Epithelial cell of proximal tubule (primary cell): ENCODE results near the gene COBL. TPM values are rescaled to one million over a fixed set of nuclear protein-coding genes. Genes with fewer than 3 reads are reported as not detected.

ENCODE experiments used
- DNase-seq: peaks from one replicate; pipeline ENCODE4 v3.0.0-alpha.2; 2011; ENCODE audit warnings: low read depth
- H3K4me3 ChIP-seq: 2 replicates; pipeline ENCODE4 v1.5.1; 2011; ENCODE audit warnings: low read depth, mild to moderate bottlenecking, low read length
- CTCF ChIP-seq: conservative IDR thresholded peaks from 2 replicates; pipeline ENCODE4 v1.5.1; 2012; ENCODE audit warnings: low read depth, mild to moderate bottlenecking, low read length
- total RNA-seq: library from RNA; depleted of rRNA; stranded (reverse); fragments of >200 nt; gene quantifications from 2 replicates; pipeline ENCODE4 v1.2.3, GENCODE V29; 2015

The COBL gene
- 1.5 and 6.6 TPM in 2 replicates for total RNA-seq

GRCh38 chr7:51316666-51317581, at the start of gene COBL:
TSS of gene COBL (minus strand) at chr7:51316809. CDS start at chr7:51316633, 176 bp downstream.
- peak within 1 kb of the TSS; percentile 79 for H3K4me3 ChIP-seq
- no peak for DNase-seq
- no peak for TF ChIP-seq CTCF

- no peak for DNase-seq
- no peak for TF ChIP-seq CTCF
- H3K4me3 ChIP-seq: no peak overlapping the region
Measured at GRCh38 chr7:51366172-51366728, 49.6 kb upstream of the COBL start.

GRCh38 chr7:51357821-51358220, 41.2 kb upstream of the COBL start:
- no peak for TF ChIP-seq CTCF
- DNase-seq: no peak
- H3K4me3 ChIP-seq: no peak overlapping the region

GRCh38 chr7:51356849-51357516, 40.4 kb upstream of the COBL start:
- peak; percentile 37 for TF ChIP-seq CTCF
- peak; percentile 40 for DNase-seq

GRCh38 chr7:51354897-51355296, 38.3 kb upstream of the COBL start:
- no peak overlapping the region for H3K4me3 ChIP-seq
- DNase-seq: no peak
- TF ChIP-seq CTCF: peak; percentile 21

More at GRCh38 chr7:51356849-51357516, 40.4 kb upstream of the COBL start:
- no peak overlapping the region for H3K4me3 ChIP-seq

- TF ChIP-seq CTCF: no peak
- DNase-seq: no peak
- H3K4me3 ChIP-seq: no peak overlapping the region
Measured at GRCh38 chr7:51354434-51354833, 37.8 kb upstream of the COBL start.
